Ammon's horn (tissue), 1 donor: Measurements from ENCODE around the gene PLIN1.

Source experiments
- DNase-seq: peaks from one replicate; pipeline ENCODE4 v3.0.0-alpha.2; 2016; ENCODE audit warnings: low spot score

PLIN1 gene

DNA sequence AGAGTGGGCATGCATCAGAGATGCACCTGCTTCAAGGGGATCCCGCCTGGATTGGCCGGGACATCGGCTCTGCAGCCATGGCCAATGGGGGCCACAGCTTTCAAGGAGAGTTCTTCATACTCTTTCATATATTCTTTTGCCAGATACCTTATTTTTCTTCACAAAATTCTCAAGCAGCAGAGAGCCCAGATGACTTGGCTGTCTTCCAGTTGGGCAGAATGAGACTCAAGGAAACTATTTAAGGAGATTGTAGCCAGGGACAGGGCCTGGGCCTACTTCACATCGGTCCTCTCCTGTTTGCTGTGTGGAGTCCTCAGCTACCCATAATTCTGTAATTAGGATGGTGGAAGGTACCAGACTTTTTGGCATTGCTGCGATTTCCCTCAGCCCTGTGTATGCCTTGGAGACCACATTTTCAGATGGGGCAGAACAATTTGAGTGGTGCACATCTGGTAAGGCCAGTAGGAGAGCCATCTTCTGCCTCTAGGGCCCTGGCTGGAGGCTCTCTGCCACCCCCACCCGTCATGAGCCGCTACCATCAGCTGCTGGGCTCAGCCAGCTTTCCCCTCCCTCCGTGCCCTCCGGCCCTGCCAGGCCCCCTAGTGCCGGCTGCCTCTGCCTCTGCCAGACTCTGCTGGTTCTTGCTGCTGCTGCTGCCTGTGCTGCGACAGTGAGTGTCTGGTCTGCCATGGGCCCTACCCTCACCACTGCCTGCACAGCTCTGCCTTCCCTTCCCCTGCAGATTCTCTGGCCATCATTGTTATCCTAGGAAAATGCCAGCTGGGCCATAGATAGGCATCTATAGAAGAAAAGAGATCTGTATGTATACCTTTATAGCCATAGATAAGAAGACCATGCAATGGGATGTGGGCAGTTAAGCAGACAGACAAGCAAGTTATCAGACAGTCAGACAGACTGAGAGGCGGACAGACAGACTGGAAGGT is 6.7 kb downstream of the PLIN1 start:
- peak; percentile 24 for DNase-seq

DNA sequence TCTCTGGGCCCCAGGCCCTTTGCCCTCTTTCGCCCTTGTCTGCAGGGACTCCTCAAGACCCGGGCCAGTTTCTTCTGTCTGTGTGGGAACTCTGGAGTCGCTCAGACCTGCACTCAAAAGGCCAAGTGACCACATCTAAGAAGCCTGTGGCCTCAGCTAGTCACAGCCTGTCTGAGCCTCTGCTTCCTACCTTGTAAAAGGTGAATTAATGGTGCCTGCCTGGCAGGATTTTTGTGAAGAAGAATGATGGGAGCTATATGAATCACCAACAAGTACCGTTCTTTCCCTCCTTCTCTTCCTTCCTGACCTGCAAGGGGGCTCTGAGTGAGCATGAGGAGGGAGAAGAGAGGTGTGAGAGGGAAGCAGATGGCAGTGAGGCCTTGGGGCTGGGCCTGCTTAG is 7.5 kb downstream of the PLIN1 start:
- DNase-seq, result no peak

DNA sequence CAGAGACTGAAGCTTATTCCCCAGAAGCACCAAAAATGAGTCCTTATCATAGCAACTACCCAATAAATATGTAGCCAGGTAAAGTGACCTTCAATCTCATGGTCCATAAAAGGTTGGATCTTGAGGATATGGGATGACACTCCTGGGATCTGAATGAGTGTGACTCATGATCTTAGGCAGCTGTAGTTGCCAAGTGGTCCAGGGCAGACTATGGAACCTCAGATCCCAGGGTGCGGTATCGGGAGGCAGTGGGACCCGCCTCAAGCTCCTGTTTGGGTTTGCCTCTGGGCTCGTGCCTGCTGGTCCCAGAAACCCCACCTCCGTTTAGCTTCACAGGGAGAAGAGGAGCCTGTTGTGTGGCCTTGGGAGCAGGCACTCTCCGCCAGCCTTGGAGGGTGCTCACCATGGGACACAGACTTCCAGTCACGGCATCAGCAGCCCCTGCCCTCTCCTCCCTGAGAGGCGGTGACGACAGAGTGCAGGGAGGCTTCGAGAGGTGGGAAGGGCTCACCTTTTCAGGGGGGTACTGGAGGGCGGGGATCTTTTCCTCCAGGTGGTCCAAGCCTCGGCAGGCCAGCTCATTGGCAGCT is 8.1 kb downstream of the PLIN1 start:
- DNase-seq, result no peak

DNA sequence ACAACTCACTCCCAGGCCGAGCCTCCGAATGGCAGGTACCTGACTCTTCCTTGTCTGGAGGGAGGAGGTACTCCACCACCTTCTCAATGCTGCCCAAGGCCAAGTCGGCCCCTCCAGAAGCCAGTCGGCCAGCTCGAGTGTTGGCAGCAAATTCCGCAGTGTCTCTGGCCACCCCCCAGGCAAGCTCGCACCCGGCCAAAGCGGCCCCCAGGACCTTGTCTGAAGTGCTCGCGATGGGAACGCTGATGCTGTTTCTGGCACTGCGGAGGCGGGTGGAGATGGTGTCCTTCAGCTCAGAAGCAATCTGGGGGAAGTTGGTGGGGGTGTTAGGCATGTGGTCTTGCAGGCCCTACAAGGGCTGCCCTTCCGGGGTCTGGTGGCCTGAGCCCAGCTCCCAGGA is 9.2 kb downstream of the PLIN1 start:
- DNase-seq, result no peak

DNA sequence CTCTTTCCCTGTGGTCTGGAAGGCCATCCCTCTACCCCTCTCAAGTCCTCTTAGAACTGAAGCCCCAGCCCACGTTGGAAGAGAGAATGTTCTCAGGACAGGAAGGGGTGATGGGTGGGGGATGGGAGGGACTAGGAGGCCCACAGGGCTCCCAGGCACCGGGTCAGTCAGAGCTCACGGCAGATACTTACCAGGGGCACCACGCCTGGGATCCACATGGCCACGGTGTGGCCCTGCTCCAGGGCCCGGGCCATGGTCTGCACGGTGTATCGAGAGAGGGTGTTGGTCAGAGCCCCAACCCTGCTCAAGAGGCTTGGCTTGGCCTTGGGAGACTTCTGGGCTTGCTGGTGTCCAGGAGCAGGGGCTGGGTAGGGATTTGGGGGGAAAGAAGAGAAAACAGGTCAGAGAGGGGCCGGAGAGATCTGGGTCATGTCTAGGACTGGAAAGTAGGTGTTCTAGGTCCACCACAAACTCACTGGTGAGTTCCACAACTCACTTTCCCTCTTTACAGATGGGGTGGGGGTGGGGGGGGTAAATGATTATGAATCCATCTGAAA is 9.8 kb downstream of the PLIN1 start:
- DNase-seq, result no peak

DNA sequence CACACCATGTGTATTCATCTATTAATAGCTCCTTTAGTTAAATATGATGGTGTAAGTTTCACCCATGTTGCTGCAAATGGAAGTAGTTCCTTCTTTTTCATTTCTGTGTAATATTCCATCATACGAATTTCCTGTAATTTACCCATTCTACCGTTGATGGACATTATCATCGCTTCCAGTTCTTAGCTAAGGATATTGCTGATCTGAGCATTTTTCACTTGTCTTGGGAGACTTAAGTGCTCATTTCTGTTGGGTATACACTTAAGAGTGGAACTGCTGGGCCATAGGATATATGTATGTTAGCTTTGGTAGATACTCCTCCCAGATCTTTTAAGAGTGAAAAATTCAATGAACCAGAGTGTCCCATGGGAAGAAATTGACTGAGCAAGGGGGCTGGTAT is 11.0 kb downstream of the PLIN1 start:
- no peak for DNase-seq

DNA sequence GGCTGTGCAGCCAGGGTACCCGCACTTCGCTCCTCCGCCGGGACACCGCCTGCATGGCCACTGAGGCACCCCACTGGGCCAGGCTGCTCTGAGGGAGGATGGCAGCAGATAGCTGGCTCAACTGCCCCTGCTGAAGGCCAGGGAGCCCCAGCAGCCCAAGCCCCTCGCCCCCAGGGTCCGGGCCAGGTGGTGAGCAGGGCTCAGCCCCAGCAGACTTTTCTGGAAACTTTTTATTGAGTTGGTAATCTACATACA is 11.5 kb downstream of the PLIN1 start:
- DNase-seq, result no peak

DNA sequence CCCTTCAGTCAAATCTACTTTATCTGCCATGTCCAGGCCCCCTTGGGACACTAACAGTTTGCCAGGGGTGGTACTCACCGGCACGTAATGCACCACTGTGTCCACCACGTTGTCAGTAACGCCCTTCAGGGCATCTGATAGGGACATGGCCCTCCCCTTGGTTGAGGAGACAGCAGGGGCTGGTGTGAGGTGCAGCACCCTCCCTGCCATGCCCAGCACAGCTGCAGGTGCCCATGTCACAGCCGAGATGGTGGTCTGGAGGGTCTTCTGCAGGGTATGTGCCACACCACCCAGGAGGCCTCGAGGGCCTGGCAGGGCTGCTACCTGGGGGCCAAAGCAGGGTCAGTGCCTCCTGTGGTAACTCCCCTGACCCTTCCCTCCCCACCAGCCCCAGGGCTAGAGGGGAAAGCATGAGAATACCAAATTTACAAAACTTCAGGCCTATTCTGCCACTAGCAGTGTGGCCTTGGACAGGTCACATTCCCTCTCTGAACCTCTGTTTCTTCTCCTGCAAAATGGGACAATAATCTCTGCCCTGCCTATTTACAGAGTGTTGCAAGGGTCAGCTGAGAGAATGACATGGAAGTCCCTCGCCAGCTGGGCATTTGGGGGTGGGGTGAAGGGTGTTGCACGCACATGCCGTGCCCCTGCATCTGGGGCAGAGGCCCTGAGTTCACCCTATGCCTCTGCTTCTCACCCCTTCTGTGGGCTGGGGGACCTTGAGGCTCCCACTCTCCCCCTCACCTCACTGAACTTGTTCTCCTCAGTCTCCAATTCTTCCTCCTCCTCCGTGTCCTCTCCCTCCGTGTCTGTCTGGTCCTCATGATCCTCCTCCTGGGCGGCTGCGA is 12.1 kb downstream of the PLIN1 start:
- DNase-seq, result no peak

DNA sequence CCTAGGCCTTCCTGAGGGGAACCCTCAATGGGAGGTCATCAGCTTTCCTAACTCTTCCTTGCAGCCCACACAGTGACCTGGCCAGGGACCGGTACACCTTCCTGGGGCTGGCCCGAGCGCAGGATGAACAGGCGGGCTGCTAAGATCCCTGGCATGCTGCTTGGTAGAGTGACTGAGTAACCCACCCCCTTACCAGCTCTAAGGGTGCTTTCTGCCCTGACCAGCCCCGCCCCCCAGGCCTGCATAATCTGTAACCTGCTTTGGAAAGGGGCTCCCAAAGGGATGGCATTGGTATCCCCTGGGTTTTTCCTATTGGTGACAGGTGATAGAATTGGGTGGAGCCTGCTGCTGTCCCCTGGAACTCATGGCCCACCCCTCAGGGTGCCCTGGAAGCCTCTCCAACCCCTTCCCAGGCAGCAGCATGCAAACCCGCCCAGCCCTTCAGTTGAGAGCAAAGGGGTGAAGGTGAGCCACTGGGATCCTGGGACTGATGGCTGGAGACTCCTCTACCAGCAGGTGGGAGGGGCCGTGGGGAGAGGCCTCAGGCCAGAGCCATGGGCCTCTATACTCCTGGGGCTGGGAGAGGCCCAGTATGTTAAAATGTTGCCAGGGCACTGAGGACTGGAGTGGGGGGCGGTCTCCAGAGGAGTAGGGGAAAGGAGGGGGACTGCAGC is 12.8 kb downstream of the PLIN1 start:
- DNase-seq, result no peak

DNA sequence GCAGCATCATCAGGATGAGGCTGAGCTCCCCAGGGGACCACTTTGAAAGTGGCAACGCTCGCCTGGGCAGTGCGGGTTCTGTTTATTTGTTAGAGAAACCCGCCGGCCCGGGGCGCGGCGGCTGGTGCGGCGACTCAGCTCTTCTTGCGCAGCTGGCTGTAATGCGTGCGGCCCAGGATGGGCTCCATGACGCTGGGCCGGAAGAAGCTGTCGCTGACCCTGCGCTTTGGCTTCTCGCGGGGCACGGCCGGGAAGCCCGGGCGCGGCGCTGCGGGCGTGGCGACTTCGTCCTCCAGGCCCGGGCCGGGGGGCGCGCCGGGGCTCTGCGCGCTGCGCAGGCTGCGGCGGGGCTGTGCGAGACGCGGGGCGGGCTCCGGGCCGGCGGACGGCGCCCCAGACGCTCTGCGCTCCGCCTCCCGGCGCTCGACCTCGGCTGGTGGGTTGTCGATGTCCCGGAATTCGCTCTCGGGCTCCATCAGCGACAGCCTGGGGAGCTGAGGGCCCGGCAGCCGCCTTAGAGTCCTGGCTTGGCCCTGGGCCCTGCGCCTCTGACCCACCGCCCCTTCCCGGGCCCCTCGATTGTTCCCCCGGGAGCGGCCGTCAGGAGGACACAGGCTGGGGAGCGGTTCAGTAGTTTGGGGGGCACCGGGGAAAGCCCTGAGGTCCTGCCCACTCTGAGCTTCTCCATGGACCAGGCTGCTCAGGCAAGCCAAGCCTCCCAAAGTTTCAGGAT is 13.6 kb downstream of the PLIN1 start:
- DNase-seq, result peak; percentile 18

DNA sequence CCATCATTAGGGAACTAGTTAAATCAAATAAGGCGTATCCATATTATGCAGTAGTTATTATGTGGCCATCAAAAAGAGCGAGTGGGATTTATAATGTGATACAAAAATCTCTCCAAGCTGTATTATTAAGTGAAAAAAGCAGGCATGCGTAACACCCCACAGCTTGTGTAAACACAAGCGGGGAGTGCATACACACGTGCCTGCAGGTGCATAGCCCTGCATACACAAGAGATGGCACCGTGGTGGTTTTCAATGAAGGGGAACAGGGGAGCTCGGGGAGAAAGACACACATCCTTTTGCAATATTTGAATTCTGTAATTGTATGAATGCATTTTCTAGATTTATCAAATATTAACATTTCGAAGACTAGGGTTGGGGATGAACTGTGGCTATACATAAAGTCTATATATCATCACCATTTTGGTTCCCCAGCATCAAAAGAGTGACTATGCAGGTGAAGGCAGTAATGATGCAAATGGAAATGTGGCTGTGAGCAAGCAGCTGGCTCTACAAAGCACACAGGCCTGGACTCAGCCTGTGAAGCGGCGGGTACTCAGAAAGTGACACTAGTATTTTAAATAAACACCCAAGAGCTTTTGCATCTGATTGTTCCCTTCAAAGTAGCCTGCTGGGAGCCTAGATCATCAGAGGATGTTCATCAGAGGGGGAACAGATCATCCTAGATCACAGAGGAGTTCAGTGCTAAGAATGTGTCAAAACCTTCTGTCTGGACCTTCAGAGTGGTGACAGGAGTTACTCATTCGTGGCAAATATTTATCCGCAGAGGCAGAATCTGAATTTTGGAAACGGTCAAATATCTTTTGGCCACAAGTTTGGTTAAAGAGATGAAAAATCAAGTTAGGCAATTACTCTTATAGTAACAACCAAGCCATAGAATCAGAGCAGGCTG is 14.5 kb downstream of the PLIN1 start:
- DNase-seq, result no peak

DNA sequence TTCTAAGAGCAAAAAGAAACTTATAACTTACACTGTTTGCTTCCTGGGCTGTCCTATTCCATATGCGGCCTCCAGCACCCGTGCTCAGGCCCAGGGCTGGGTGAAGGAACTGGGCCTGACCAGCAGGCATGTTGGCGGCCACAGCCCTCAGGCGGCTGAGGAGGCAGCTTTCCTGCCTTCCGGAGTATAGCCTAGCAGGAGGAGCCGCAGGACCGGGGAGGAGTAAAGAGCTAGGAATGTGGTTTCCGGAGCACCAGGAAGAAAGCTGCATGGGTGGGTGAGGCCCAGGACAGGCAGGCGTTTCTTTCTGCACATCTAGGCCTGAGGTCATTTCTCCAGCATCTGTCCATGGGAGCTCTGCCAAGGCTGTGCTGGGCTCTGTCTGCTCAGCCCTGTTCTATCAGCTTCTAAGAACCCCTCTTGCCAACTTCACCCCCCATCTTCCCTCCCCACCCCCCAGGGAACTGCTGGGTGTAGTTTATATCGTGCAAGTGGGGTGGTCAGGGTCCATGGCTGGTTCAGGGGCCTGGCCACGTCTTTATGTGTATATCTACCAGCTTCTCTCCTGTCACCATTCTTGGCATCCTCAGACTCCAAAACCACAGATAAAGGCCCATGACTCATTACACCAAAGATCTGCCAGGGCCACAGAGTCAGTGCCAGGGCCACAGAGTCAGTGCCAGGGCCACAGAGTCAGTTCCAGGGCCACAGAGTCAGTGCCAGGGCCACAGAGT is 16.1 kb downstream of the PLIN1 start:
- no peak for DNase-seq

DNA sequence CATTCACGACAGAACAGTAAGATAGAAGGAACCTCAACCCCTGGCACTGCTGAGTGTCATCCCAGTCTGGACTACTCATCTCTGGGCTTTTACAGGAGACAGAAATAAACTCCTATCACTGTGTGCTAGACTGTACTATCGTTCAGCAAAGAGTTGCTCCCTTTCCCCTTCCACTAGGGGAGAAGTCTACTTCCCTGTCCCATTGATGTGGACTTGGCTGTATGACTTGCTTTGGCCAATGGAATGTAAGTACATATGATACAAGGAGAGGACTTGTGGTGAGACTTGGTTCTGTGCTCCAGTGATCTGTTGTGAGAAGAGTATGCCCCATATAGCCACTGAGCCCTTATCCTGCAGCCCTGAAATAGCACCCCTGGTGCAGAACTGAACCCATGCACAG is 18.6 kb downstream of the PLIN1 start:
- no peak for DNase-seq

DNA sequence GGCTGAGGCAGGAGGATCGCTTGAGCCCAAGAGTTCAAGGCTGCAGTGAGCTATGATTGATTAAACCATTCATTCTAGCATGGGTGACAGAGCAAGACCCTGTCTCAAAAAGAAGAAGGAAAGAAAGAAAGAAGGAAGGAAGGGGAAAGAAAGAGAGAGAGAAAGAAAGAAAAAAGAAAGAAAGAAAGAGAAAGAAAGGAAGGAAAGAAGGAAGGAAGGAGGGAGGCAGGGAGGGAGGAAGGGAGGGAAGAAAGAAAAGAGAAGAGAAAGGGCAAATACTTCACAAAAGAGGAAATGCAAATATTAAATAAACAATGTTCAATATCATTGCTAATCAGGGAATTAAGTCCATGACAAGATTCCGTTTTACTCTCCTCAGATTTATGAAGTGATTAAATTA is 19.9 kb downstream of the PLIN1 start:
- DNase-seq, result no peak

DNA sequence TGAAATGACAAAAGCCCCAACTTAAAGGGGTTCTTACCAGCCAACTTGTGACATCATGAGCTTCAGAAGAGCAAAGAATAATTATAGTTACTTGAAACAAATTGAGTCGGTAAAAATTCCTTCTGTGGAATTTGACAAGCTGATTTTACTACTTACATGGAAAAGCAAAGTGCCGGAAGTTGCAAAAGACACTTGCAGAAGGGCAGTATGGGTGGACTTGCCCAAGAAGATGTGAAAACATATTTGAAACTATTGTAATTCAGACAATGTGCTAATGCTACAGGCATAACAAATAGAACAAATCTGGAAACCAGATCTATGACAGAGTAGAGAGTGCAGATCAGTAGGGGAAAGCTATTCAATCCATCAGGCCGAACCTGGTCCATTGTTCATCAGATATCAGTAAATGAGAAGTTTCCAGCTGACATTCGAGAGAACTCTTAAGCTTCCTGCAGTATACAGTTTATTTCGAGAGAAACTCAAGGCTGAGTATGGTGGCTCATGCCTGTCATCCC is 21.4 kb downstream of the PLIN1 start:
- no peak for DNase-seq

DNA sequence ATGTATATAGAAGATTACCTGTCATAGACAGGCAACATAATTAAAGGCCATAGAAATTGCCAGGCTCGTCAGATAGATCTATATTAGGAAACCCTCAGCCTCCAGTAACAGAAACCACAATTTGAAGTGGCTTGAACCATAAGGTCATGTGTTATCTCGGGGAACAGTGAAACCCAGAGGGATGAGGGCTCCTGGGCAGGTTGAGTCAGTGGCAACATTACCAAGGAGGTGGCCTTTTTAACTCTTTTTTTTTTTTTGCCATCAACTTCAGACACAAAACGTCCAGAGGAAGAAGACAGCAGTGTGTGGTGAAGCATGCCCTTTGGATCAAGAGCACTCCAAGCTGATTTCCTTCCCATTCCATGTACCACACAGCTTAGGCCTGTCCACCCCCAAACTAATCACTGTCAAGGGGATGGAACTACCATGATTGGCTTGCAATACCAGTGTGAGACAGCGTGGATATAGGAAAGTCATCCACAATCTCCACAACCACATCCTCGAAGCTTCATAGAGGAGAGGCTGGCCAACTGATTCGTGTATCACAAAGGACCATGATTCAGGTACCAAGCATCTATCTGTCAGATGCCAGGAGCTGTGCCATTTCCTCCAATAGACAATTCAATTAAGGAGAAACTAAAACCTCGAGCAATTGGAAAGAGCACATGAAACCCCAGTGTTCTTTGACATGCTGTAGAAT is 22.9 kb downstream of the PLIN1 start:
- DNase-seq, result no peak

DNA sequence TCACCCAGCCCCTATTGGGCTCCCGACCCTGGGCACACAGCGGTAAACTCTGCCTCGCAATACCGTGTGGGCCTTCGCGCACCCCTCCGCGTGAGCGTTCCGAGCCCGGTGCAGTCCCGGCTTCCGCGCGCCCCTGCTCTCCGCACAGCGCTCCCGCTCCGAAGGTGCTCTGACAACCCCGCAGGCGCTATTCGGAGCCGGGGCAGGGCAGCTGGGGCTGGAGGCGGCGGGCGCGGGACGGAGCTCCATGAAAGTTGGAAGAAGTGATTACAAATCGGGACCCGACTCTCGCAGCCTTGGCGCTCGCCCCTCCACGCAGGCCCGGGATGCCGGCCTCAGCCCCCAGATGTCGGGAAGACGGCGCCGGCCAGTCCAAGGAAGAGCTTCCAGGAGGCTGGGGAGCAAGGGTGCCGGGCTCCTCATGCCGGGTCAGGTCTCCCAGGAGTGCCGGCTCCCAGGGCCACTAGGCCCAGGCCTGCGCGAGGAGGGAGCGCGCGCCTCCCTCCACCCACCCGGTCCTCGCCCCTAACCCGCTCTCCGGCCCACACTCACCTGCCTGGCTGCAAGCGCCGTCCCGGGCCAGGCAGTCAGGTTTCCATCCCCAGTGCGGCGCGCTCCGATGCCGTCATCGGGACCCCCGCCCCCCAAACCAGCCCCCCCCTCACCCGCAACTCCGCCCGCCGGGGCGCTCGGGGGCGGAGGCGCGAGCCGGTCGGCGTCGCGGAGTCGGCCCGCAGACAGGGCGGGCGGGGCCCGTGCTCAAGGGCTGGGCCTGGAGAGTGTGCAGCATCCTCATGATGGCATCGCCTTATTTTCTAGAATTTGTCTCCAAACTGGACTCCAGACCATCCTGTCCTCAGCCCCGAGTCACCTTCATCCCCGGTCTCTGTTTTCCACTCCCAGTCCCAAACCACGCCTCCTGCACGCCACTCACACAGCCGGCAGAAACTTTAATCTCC is 24.0 kb downstream of the PLIN1 start, which contains the start of gene KIF7:
TSS of gene KIF7 (minus strand) at position 621 of the 959 bp plus-strand sequence. CDS start 2,537 bp downstream, outside the sequence.
- no peak for DNase-seq
